ENCODE measurements around the gene CPA2.
"Not testable (repeated sequence)": the region's sequence is repeated elsewhere in the genome, so short reads cannot be mapped to it uniquely, and the experiment has no call there.

- not testable (repeated sequence) for TF ChIP-seq CTCF, EP300, POLR2A, POLR2AphosphoS5 (IDR thresholded peaks at IDR 0.05)
Measured at GRCh38 chr7:130249626-130250025, 17.0 kb upstream of the CPA2 start.

Measured in upper lobe of left lung (tissue), 4 donors.